Activated naive CD4-positive, alpha-beta T cell treated with anti-CD3 and anti-CD28 coated beads, Interleukin-2, amount 50 U/mL, for 16 hours (primary cell): ENCODE measurements around the gene HOXC5.
"Not testable (repeated sequence)": the region's sequence is repeated elsewhere in the genome, so short reads cannot be mapped to it uniquely, and the experiment has no call there.

ENCODE experiments used
- DNase-seq: peaks from one replicate; pipeline ENCODE4 v3.0.0-alpha.2; 2020

Gene HOXC5

DNA sequence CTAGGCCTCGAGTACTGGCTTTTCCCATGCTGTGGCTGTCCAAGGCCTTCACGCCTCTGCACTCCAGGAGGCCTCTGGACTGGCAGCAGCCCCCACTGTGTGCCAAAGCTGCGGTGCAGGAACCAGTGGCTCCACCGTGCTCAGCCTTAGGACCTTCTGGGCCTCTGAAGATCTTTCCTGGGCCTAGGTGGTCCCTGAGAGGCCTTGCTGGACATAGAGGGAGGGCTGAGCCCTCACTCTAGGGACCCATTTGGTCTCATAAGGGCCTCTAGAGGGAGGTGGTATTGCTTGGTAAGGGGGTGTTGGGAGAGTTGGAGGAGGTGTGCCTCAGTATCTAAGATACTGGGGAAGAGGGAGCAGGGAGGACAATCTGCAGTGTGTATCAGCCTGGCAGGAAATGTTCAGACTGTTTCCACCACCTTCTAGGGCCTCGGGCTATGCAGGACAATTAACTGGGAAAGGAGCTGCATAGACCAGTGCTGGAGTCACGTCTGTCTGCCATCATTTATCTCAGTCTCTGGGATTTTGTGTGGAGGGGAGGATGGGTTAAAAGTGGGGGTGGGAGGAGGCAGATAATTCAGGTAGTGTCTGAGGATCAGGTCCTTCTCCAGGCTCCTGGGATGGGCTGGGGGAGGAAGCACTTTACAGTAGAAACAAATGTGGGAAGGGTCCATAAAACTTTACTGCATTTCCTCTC is 2.9 kb downstream of the HOXC5 start:
- no peak for DNase-seq

DNA sequence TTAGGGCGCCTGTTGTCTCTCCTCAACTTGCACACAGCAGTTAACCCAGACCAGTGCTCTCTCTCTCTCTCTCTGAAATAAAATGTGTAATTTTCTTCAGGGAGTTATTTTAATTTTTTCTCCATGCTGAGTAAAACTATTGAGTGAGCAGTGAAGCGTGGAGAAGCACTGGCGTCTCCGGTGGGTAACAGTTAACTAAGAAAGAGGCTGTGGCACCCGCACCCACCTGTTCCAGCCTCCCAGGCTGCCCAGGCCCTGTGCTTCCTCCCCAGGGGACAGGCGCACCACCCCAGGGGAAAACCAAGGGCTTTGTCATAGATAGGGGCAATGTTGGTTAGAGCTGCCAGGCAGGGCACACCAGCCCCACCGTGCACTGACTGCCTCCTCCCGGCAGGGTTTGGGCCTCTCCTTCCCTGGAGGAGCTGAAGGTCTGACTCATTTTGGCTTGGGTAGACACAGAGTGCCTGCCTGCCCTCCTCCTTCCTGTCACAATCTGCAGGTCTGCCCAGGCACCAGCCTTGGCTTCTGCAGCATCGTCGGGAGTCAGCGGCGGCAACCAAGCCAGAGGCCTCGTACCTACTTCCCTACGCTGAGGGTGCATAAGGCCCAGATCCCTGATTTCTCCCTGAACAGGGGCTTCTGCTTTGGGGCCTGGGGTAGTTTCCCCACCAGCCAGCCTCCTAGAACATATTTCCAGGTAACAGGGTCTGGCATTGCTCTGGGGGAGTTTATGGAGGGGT is 3.9 kb downstream of the HOXC5 start:
- no peak for DNase-seq

DNA sequence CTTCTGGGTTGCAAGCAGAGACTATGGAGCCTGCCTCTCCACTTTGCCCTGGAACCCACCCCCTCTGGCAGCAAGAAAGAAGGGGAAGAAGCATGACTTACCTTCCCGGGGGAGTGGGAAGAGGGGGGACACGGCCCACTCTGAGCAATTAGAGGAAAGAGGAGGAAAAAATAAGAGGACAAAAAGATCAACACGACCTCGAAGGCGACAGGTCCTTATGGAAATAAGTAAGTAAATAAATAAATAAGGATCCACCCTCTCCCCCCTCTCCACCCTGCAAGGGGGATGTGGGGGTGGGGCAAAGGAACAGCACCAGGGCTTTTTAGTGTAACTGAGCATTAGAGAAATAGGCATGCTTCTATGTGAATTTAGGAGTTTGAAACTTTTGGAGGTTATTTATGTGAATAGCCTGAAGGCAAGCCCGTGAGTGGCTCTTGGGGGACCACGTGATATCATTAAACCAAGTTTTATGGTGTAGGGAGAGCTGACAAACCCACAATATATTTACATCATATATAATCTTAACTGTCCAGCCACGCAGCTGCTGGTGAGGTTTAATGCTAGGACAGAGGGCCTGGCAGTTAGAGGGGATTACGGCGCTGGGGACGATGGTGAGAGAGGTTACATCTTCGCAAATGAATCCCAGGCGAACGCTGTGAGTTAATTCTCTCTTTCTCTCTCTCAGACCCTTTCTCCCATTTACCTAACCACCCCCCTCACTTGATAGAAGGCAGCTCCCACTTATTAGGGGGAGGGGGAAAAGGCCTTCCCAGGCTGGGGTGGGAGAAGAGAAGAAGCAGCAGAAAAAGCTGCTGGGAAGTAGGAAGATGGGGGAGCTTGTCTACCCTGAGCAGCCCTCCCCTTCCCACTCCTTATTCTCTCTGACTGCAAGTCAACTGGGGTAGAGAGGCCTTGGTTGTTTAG is 4.8 kb downstream of the HOXC5 start:
- DNase-seq, result no peak

DNA sequence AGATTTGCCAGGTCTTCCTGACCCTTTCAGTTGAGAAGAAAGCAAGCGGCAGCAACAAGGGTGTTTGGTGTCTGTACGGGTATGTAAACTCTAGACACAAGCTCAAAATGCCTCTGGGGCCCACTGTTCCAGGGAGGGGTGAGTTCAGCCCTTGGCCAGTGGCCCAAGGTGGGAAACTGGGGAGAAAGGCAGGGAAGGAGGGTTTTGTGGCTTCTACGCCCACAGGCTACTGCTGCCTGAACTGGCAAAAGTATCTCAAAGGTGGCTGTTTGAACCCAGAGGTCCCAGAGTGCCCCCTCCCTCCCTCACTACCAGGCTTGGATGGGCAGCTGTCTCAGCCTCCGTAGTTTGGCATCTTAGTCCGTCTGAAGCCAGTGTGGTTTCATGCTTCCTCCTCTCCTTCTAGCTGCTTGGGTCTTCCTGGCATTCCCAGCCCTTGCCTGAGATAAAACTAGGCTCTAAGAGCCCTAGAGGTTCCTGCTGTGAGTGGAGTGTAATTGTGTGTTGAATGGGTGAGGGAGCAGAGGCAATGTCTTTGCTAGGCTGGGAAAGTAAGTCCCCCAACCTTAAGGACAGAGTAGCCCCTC is 5.5 kb downstream of the HOXC5 start:
- no peak for DNase-seq

DNA sequence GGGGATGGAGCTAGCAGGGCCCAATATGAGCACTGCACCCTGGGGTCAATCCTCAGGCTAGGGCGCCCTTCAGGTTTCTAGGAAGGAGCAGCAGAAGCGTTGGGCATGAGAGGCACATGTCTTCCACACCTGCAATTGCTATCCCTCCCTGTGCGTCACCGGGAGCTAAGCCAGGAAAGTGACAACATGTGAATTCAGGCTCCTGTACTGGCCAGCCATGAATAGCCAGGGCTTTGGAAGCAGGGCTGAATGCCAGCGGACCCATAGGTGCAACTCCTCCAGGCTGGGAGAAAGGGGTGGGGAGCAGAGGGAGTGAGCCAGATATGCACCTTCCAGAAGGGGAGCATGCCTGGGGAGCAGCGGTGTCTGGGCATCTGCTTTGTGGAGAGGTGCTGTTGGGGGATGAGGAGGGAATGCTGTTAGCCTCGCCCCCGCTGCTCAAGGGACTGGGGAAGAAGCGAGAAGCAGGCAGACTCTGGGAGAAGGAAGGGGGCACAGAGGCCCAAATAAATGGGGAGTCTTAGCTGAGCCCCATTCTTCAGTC is 6.1 kb downstream of the HOXC5 start:
- no peak for DNase-seq

DNA sequence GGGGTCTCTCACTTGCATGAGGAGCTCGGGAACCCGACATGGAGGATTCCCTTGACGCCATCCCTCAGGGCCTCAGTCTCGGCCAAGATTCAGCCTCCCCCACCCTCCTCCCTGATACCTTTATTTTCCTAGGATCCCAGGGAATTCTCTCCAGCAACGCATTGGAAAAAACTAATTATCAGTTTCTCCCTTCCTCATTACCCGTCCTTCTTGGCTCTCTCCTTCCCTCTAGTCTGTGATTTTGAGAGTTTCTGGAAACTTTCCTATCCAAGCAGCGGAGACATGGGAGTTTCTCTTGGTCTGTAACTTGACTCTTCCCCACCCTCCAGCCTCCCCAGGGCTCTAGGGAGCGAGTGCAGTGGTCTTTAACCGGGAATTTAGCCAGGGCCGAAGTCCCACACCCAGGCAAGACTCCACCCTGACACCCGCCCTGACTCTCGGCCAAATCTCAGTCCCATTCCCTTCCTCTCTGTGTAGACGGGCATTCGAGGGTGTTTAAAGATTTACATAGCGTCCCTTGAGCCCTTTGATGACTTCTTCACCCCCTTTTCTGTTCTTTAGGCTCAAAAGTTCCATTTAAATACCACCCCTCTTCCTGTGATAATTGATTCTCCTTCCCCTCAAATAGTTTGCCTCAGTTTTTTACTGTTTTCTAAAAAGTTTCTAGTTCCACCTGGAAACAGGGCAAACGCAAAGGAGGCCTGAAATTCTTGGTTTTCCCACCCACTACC is 6.7 kb downstream of the HOXC5 start:
- DNase-seq, result no peak

DNA sequence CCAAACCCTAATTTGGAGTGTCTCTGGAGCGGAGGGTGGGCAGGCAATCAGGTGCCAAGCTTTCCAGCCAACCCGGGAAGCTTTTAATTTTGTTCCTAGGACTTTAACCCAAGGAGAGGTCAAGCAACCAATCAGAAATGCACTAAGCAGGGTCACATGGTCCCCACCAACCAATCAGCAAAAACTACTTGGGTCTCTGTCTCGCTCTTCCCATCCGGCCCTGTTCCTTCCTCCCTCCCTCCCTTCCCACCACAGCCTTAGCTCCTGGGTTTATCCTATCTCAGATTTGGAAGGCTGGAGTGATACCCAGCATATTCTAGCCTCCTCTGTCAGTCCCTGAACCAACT is 7.3 kb downstream of the HOXC5 start:
- DNase-seq, result no peak

DNA sequence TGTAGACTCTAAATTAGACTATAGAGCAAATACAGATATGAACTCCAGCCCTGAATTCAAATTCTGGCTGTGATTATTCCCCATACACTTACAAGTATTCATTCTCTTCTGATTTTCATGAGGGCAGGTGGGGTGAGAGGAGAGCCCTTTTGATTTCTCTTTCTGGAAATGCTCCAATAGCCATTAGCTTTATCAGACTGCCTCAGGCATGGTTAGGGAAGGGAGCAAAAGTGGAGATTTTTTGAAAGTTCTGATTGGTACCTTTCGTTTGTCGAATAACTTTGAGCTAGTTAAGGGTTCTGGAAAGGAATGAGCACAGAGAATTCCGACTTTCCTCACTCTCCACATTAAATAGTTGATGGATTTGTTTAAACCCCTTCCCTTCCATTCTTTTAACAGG is 7.8 kb downstream of the HOXC5 start:
- no peak for DNase-seq

DNA sequence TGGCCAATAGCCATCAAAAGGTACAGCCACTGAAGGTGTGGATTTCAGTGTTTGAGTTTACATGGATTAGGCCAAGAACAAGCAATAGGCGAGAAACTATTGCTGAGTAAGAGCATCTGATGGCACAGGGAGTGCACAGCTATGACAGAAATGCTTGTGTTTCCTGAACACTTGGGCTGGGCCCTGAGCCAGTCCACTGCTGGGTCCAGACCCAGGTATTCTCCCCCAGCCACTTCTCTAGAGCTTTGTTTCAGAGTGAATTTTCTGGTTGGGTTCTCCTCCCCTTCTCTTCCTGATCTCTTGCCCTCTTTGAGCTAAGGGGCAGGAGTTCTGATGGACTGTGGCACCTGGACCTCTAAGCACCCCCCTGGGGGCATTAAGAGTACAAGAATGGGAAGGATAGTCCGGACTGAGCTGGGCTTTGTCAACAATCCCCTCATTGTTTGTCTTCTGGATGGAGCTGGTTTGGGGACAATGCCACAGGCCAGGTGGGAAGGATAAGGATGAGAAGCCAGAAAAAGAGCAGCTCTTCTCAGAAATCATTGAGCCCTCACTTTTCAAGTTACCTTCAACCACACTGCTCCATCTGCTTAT is 8.3 kb downstream of the HOXC5 start:
- no peak for DNase-seq

DNA sequence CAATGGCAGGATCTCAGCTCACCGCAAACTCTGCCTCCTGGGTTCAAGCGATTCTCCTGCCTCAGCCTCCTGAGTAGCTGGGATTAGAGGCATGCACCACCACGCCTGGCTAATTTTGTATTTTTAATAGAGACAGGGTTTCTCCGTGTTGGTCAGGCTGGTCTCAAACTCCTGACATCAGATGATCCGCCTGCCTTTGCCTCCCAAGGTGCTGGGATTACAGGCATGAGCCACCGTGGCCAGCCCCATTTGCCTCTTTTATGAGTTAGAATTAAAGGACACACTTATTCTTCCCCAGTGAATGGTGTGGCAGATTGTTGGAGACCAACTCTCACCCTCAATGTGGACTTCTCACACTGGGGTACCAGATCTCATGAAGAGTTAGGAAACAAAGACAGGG is 9.2 kb downstream of the HOXC5 start:
- DNase-seq, result not testable (repeated sequence)

DNA sequence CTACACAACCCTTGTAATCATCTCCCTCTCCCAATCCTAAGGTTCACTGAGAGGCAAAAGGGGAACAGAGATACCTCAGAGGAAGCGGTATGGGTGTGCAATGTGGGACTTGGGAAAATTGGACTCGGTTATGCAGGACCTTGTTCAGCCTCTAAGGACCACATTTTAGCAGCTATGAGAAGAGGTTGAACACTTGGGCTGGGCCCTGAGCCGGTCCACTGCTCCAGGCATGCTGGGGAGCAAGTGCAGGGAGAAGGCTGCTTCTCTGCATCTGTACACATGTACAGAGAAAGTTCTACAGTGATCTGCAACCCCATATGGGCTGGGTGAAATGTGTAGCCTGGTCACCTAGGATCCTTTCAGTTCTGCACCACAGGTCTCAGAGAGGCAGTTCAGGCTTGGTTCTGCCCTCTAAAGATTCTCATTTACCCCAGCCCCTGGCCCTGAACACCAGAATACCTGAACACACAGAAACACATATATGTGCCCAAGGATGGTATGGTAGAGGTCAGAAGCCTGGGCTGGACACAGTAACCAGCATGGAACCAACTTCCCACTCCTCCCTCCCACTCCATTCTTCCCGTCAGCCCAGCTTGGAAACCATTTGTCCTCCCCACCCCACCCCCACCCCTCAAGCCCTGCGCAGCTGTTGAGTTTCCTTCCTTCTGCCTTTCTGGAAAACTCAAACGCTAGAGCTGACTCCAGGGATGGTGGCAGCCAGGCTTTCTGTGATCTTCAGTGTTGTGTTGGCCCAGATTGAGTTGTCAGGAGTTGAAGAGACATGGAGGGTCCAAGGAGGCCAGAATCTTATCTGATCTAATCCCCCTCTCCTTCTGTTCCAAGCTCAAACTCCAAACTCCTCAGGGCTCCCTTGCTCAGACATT is 10.4 kb downstream of the HOXC5 start:
- no peak for DNase-seq

DNA sequence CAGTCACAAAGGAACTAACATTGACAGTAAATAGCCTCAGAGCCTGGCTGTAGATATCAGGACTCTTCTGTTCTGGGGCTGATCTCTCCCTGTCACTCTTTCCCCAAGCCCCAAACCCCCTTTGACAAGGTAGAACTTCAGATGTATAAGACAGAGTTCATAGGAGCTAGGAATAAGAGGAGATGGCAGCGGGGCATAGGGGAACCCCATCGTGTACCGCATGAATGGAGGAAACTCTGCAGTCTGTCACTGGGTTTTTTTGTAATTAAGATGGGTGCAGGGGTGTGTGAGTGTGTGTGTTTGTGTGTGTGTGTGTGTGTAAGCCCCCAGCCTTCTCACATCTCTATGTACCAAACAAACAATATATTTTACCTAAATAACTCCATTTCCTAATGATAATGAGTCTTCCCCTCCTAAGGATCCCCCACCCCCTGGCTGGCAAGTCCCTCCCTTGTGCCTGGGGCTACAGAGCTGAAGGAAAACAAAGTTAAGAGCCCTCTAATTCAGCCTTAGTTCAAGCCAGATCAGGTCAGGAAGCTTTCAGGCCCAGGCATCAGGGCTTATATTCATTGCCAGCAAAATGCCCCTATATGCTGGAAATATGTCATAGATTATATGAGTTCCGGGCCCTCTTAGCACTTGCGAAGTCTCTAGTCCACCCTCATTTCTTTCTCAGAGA is 11.7 kb downstream of the HOXC5 start:
- no peak for DNase-seq

DNA sequence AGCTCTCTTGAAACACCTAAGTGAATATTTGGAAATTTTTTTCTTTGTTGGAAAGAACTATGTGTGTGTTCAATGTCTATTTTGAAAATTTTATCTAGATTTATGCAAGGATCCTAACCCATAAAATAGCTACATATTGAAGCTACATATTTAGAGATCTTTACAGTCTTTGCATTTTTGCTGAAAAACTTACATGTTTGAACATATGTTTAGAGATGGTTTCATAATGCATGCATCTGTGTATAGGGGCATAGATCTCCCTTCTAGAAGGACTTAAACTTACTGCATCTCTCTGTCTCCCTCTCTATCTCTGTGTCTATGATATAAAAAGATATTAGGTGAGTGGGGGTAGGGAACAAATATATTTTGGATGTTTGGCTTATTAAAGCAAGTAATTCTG is 12.6 kb downstream of the HOXC5 start:
- no peak for DNase-seq

DNA sequence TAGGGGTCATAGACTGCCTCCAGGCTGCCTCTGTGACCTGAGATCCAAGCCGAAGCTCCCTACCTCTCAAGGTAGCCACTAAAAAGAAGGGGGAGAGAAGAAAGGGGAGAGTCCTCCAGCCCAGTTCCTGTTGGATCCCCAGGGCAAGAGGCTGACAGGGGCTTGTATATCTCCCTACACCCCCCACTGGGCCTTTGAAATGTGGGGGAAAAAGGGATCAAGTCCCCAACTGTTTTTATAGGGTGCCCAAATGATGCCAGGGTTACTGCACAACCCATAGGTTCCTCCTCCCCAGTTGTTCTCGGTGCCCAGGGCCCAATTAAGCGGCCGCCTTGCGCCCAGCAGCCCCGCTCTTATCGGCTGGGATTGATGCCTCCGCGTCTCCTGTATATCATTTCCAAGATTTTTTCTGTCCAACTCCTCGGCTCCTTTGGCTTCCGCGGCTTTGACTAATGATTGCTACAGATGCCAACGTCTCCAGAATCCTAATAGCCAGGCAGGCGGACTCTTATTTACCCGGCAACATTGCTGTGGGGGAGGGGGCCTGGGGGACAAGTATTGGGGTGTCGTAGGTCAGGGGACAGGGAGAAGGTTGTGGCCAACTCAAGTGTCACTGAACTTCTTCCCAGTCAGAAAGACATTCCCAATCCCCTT is 13.1 kb downstream of the HOXC5 start:
- DNase-seq, result no peak

DNA sequence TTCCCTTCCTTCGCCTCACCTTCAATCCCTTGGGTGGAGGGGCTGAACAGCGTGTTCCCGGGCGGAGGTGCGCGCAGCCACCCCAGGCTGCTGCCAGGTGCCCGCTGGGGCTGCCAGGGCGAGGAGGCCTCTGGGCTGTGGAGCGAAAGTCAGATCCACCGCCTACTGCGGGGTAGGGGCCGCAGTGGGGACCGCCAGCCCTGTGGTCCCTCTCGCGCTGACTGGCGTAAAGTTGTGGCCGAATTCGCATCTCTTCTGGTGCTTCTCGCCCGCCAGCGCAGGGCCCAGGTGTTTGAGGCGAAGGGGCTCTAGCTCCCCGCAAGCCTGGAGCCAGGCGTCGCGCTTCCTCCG is 13.9 kb downstream of the HOXC5 start:
- no peak for DNase-seq

DNA sequence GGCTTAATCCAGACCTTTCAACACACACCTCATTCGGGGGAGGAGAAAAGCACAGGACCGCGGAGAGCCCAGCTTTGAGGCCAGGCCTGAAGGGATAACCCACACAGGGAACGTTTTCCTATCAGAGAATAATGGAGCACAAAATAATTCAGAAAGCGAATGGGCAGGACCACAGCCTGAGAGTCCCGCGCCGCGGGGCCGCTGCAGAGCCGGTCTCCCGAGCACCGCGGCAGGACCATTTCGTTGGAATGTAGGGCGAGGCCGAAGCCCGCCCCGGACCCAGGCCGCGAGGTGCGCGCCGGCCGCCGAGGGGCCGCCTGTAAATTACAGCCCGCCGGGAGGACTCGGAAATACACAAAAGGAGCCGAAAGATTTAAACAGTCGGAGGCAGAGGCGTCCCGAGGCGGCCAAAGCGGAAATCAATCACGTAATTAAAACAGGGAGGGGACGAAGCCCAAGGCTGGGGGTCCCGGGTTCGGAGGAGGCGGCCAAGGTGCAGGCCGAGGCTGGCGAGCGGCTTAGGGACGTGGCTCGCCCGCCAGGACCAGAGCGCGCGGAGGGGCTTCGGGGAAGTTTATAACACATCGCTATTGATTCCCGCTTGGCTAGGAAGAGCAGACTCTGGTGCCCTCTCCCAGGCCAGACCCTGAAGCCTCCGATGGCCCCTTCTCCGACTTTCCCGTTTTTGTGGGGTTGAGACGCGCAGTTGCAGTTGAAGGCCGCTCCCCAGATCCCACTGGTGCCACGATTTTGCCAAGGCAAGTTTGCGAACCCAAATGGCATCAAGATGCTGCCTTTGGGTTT is 14.5 kb downstream of the HOXC5 start:
- no peak for DNase-seq

DNA sequence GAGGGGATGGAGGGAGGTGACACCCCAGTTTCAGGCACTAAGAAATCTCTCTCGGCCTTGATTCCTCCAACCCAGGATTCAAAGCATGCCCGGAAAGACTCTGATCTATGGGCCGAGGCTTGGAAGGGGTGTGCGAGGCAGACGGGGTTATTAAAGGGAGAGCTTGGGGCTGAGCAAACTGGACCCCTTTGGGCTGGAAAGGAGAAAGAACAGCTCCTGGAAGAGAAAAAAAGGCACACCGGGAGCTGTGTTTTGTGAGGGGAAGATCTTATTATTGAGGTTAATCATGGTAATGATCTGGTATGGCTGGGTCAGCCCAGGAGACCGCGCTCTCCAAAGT is 15.1 kb downstream of the HOXC5 start:
- DNase-seq, result no peak

DNA sequence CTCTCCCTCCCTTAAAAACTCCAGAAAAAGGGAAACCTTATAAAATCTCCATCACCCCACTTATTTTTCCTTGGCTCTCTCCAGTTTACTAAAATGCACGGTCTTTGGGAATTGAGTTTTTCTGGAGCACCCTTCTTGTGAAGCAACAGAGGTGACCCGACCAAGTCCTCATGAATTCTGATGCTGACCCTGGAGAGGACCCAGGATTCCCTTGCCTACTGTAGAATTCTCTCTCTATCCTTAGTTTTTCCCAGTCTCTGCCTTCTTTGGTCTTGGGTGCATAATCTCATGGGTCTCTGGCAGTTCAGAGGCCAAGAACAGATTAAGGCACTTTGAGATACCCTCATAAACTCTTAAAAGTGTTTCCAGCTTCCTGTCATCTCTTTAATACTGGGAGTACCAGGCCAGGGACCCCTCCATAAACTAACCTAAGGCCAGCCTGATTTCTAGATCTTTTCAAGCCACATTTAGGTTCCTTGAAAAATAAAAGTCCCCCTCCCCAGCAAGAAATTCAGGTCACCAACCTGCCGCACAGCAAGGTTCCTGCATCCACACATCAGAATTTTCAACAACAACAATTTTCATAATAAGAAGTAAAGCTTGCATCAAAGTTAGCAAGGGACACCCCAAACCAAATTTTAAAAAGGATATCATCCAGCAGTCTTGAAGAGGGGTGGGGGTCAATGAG is 15.7 kb downstream of the HOXC5 start:
- no peak for DNase-seq

DNA sequence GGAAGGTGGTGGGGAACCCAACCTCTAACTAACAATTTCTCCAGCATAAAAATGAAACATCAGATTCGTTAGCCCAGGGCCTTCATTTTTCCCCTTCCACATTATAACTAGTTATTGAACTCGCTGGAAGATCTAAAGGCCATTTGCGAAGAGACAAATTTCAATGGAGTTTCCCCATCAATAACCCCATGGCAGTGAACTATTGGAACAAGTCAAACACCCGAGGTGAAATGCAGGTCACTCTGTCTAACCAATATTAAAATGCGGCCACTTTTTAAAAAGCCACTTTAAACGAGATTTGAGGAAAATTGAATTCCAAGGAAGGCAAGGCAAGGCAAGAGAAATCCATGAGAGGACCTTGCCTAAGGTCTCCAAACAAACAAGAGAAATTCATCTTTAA is 16.3 kb downstream of the HOXC5 start:
- DNase-seq, result no peak
